Smooth muscle cell of bladder (primary cell): ENCODE measurements around the gene PGK2. TPM values are rescaled to one million over a fixed set of nuclear protein-coding genes. Genes with fewer than 3 reads are reported as not detected.

Source experiments
- total RNA-seq: library from RNA; depleted of rRNA; stranded (reverse); fragments of >200 nt; gene quantifications from 2 replicates; pipeline ENCODE4 v1.2.3, GENCODE V29; 2014

PGK2 gene
- not detected in 2 replicates for total RNA-seq

GRCh38 chr6:49787176-49787575 is at the start of gene PGK2:
Gene PGK2, minus strand, starts transcription at chr6:49787285. Its CDS starts 98 bp downstream, at chr6:49787187.

GRCh38 chr6:49744259-49744658 is 42.8 kb downstream of the PGK2 start, which contains the start of gene CRISP3:
Gene CRISP3, minus strand, starts transcription at chr6:49744388. Its CDS starts 21 bp downstream, at chr6:49744367.

Other genes with a start within 250 kb of the PGK2 start
- gene C6orf141, start 236.6 kb downstream of the PGK2 start, total RNA-seq: 2.6 and 3.0 TPM in 2 replicates
- gene RHAG, start 150.4 kb downstream of the PGK2 start, total RNA-seq: not detected in 2 replicates
- not detected in 2 replicates for gene CRISP2, start 73.7 kb downstream of the PGK2 start, total RNA-seq
- not detected in 2 replicates for gene CRISP3, start 42.9 kb downstream of the PGK2 start, total RNA-seq
- gene CRISP1, start 79.2 kb upstream of the PGK2 start, total RNA-seq: not detected in 2 replicates
- not detected in 2 replicates for gene DEFB114, start 176.9 kb upstream of the PGK2 start, total RNA-seq
- gene DEFB113, start 182.3 kb upstream of the PGK2 start, total RNA-seq: not detected in 2 replicates
- not detected in 2 replicates for gene DEFB110, start 234.7 kb upstream of the PGK2 start, total RNA-seq